NCI-H128 (cell line): Measurements from ENCODE around the gene CEBPA.
"Not testable (repeated sequence)": the region's sequence is repeated elsewhere in the genome, so short reads cannot be mapped to it uniquely, and the experiment has no call there.

Experiments
- DNase-seq: peaks from one replicate; lab custom pipeline; 2025; ENCODE audit not compliant: unreplicated experiment; lab: John Stamatoyannopoulos, UW

Gene CEBPA

DNA sequence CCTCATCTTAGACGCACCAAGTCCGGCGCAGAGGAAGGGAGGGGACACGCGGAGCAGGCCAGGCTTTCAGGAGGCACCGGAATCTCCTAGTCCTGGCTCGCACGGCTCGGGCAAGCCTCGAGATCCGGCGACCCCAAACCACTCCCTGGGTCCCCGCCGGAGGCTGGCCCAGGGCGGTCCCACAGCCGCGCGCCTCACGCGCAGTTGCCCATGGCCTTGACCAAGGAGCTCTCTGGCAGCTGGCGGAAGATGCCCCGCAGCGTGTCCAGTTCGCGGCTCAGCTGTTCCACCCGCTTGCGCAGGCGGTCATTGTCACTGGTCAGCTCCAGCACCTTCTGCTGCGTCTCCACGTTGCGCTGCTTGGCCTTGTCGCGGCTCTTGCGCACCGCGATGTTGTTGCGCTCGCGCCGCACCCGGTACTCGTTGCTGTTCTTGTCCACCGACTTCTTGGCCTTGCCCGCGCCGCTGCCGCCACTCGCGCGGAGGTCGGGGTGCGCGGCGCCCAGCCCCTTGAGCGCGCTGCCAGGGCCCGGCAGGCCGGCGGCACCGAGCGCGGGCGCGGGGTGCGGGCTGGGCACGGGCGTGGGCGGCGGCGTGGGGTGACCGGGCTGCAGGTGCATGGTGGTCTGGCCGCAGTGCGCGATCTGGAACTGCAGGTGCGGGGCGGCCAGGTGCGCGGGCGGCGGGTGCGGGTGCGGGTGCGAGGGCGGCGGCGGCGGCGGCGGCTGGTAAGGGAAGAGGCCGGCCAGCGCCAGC is 1.0 kb downstream of the CEBPA start:
- DNase-seq, result no peak

DNA sequence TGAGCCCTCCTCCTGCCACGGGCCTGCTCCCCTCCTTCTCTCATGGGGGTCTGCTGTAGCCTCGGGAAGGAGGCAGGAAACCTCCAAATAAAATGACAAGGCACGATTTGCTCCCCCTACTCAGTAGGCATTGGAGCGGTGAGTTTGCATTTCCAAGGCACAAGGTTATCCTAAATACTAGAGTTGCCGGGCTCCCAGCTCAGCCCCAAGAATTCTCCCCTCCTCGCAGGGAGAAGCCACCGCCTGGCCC is 1.5 kb downstream of the CEBPA start:
- DNase-seq, result no peak

DNA sequence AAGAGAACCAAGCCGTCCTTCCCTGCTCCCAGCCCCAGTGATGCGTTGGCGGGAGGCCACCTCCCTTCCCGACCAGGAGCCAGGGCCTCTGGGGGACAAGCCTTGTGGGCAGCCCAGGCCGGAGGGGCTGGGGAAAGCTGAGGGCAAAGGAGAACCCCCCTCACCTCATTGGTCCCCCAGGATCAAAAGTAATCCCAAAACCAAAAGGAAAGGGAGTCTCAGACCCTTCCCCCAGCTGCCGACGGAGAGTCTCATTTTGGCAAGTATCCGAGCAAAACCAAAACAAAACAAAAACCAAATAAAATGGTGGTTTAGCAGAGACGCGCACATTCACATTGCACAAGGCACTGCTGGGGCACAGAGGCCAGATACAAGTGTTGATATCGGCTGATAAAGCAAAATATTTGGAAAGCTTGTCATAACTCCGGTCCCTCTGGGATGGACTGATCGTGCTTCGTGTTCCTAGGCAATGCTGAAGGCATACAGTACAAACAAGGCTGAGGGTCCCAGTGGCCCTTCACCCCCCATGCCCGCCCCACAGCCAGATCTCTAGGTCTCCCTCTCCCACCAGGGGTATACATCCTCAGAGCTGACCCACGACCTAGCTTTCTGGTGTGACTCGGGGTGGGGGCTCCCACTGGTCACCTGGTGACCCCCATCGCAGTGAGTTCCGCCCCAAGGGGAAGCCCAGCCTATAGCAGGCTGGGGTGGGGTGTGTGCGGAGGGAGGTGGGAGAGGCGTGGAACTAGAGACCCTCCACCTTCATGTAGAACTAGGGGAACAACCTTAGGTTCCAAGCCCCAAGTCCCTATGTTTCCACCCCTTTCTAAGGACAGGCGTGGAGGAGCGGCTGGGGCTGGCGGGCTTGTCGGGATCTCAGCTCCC is 2.1 kb downstream of the CEBPA start:
- DNase-seq, result no peak

DNA sequence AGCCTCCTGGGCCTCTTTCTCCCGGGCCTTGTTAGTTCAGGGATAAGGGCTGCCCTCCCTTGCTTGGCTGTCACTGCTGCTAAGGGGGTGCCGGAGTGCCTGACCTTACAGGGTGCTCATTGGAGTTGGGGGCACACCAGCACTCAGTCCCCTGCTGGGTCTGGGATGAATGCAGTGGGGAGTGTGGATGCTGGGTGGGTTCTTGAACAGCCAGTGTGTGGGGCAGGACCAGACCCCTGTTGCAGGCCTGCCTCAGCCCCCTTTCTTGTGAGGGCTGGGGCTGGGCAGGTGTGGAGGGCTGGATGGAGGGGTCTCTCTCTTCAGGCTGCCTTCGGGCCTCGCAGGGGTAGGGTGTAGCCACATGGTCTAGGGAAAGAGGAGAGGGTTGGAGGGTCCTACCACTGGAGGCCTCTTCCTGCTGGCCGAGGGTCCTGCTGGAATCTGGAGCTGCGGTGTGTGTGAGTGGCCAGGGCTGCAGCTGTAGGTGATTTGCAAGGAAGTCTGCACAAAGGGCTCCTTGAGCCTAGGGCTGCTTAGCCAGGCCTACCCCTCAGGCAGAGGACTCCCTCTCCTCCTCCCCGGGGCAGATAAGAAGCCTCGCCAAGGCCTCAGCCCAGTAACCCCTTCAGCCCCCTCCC is 3.2 kb downstream of the CEBPA start:
- DNase-seq, result no peak

DNA sequence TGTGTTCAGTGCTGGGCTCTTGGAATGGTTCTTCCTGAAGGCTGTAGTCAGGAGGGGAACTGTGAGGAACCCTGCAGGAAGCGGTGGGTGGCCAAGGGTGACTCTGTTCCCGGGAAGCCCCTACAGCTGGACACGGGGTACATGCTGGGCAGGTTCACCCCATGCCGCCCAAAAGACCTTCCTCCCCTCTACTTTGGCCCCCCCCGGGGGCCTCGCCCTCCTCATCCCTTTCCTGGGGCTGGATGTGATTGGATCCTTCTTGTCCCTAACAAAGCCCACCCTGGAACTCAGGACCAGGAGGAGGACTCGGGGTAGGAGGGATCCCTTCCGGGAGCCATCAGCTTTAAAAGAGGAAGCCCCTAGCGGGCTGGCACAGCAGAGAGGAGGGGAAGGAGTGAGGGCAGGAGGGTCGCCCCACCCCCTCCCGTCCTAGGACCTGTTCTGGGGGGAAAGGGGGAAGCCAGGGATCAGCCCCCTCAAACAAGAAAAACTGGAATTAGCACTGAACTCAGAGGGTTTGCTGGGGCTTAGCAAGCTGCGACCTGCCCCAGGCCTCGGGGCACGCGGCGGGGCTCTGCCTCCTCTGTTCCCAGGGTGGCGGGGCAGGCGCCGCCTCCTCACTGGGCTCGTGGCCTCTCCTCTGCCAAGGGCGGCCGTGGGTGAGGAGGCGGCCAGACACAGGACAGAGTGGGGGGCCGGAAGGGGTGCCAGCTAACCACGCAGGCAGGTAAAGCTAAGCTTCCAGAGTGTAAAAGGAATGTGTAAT is 4.0 kb downstream of the CEBPA start:
- DNase-seq, result no peak

DNA sequence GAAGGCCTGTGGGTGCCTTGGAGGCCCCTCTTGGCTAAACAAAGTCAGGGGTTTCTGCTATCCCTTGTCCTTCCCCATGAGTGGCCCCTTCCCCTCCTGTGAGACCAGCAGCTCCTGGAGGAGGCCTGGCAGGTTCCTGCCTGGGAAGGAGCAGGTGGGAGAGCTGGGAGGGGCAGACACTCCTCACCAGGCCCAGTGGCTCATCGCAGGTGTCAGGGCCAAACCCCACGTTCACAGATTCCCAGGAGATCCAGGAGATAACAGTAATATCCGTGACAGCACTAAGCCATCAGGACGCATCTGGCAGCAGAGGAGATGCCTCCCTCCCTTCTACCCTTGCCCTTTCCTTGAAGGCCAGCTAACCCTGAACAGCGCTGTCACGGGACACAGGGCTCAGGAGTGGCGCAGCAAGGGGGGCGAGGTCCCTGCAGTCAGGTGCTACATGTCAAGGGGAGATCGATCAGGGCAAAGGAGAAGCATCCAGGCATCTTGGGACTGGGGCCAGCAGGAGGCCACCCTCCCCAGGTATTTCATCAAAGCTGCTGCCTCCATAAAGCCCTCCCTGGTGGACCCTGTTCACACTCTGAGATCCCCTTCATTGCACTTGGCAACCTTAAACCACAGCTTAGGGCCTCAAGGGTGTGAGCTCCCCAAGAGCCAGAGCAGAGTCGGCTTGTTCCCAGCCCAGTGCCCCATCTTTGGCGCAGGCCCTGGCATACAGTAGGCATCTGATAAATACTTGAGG is 4.8 kb downstream of the CEBPA start:
- no peak for DNase-seq

DNA sequence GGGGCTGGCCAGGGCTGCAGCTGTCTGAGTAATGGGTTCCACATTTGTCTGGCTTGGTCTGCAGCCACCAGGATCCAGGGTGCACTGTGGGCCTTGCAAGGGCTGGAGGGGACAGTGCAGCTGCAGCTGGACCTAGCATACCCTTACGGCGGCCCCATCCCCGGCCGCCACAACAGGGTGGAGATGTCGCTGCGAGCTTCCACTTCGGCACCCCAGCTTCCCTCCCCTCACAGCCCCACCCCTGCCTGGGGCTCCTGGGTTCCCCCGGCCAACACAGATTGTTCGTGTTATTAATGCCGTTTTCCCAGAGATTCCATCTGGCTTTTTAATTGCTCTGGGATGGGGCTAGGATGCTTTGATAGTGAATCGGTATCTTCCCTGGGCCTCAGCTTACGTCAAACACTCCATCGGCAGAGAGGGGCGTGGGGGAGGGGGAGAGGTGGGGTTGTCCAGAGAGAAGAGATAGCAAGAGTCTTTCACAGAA is 5.8 kb downstream of the CEBPA start:
- no peak for DNase-seq

DNA sequence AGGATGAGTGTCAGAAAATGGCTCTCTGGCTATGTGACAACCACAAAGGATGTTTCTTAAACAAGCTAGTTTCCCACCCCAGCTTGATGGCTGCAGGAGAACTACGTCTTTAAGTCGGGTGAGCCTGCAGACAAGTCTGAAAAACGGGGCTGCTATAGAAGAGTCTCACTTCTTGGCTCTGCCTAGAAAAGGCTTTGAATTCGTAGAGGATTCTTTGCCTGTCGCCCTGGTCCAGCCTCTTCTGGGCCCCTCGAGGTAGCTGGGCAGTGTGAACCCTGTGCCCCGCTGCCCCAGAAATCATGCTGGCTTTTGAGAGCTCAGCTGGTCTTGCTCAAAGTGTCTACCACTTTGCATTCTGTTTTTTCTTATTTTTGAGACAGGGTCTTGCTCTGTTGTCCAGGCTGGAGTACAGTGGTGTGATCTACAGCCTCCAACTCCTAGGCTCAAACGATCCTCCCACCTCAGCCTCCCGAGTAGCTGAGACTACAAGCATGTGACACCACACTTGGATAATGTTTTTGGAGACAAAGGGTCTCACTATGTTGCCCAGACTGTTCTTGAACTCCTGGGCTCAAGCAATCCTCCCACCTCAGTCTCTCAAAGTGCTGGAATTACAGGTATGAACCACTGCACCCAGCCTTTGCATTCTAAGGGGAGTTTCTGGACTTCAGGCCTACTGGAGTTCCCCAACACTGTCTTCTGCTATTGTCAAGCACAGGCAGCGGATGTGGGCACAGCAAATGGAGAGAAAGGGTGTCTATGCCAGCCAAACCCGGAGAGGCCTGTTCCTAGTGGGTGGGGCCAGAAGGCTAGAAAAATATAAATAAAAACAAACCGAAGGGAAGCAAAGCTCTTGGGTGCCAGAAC is 6.5 kb downstream of the CEBPA start:
- no peak for DNase-seq

DNA sequence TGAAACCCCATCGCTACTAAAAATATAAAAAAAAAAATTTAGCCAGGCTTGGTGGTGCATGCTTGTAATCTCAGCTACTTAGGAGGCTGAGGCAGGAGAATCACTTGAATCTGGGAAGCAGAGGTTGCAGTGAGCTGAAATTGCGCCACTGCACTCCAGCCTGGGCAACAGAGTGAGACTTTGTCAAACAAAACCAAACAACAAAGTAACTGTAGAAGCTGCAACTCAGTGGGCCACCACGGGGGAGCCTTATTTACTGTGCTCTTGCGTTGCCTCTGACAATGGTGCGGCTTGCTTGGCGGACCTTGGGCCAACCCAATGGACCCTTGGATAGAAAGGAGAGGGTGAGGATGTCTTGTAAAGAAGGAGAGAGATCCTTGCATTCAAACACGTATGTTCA is 7.3 kb downstream of the CEBPA start:
- not testable (repeated sequence) for DNase-seq

DNA sequence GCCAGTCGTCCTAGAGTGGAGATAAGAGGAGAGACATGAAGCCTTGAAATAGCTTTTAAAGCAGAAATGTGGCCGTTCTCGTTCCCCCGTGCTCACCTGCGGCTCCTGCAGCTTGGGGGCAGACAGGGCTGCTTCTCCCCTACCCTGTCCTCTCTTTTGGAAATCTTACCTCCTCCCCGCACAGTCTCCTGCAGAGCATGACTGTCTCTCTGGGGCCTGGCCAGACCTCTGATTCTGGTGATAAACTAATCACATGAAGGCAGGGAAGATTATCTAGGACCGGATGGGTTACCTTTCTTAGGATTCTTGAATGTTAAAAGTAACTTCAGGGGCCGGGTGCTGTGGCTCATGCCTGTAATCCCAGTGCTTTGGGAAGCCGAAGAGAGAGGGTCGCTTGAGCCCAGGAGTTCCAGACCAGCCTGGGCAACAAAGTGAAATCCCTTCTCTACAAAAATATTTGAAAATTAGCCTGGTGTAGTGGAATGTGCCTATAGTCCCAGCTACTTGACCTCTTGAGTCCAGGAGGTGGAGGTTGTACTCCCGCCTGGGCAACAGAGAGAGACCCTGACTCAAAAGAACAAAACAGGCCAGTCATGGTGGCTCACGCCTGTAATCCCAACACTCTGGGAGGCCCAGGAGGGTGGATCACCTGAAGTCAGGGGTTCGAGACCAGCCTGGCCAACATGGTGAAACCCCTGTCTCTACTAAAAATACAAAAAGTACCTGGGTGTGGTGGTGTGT is 8.1 kb downstream of the CEBPA start:
- DNase-seq, result no peak

DNA sequence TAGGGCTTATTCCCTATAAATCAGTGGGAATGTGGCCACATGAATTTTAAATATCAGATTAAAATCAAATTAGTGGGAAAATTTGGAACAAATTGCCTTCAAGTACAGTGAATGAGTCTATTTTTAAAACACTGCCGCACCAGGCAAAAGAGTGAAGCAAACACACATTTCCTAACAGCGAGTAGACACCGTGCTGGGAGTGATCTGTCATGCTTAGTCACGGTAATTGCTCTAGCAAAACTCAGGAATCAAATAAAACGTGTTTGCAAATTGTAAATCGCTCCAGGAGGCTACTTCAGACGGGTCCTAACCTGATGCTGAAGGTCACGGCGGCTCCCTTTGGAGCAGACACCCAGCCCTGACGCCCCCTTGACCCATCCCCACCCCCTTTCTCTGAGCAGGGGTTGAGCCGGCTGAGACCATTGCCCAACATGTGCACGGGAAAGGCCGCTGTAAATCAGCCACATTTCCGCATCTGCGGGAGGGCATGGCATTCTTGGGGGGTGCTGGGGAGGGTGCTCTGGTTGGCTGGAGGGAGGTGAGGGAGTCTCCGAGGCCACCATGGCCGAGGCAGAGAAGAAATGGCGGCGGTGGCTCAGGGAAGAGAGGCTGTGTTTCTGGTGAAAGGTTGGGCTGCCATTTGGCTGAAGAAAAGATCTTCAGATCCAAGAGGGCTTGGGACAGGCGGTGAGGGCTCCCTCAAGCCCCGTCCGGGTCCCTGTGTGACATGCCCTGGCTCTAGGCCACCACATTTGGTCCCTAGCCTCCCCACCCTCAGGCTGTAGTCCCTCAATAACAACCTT is 8.9 kb downstream of the CEBPA start:
- DNase-seq, result no peak

DNA sequence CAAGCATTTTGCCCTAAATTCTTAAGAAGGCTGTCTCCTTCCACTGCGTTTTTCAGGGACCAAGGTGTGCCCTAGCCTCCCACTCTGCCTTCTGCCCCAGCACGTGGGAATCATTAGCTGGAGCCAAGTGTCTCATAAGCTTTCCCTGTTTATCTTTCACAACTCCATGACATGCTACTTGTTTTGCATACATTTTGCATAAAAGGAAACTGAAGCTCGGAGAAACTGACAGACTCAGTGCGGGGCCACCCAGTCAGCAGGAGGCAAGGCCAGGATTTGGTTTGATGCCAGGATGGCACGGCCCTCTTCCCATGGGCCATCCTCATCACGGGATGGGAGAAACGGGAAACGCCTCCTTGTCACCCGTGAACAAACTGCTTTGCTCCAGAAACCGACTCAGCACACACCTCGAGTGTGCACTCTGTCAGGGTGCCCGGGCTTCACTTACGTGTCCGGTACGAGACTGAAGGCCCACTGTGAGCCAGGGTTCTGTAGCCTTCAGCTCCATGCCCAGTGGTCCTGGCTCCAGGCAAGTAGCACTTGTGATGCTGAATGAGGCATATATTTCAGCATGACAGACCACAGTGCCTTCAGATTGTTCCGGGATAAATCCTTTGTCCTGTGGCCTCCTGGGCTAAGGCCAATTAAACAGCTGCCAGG is 9.6 kb downstream of the CEBPA start:
- no peak for DNase-seq

DNA sequence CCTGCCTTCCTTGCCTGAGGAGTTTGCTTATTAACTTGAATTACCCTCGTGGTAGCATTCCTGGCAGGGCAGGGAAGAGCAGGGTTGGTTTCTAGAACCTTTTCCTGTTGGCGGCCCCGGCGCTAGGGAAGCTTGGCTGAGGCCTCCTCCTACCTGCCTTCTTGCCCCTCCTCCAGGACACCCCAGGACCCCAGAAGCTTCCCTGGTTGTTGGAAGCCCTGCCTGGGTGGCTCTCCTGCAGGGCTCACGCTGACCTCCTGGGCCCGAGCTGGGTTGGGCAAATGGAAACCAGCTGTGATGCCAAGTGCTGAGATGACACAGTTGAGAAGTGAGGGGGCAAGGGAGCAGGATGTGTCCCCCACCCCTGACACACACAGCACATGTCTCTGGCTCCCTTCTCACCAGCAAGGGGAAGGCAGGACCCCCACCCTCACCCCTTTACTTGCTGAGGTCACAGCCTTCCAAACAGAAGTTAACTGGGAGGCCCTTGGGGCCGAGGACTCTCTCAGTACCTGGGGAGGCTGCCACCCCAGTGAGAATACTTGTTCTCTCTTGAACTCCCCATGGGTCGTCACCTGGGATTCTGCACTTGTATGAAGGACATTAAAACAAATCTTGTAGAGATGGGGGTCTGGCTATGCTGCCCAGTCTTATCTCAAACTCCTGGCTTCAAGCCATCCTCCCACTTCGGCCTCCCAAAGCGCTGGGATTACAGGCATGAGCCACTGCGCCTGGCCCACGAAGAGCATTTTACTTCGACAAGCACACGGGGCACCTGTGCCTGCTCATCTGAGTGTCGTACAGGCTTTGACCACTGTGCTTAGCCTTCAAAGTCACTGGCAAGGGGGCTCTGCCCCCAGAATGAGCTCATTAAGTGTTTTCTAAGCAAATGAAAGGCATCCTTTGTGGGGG is 10.5 kb downstream of the CEBPA start:
- no peak for DNase-seq

DNA sequence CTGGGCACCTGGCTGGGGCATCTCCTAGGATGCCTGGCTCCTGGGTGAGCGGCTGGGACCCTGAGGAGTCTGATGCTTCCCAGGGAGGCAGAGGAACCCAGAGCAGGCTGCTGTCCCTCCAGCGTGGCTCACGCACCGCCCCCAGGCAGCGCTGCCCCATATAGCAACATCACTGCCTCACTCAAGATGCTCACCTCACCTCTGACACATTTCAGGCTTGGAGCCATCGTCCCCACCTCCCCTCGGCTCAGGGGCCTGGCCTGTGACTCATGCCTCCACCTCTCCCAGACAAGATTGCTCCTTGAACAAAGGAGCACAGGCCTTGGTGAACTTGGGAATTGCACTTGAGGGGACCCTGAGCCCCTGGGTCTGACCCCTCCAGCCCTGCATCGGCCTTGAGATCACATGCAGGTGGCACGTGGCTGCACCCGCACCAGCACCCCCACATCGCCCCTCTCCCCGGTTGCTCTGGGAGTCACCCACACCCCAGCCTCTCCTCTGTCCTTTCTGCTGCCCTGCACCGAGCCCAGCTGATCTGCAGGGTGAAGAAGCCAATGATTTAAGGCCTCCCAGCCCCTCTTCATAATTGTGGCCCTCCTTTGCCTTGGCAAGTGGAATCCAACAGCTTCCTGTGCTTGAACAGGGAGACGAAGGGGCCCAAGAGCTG is 11.2 kb downstream of the CEBPA start:
- DNase-seq, result no peak

DNA sequence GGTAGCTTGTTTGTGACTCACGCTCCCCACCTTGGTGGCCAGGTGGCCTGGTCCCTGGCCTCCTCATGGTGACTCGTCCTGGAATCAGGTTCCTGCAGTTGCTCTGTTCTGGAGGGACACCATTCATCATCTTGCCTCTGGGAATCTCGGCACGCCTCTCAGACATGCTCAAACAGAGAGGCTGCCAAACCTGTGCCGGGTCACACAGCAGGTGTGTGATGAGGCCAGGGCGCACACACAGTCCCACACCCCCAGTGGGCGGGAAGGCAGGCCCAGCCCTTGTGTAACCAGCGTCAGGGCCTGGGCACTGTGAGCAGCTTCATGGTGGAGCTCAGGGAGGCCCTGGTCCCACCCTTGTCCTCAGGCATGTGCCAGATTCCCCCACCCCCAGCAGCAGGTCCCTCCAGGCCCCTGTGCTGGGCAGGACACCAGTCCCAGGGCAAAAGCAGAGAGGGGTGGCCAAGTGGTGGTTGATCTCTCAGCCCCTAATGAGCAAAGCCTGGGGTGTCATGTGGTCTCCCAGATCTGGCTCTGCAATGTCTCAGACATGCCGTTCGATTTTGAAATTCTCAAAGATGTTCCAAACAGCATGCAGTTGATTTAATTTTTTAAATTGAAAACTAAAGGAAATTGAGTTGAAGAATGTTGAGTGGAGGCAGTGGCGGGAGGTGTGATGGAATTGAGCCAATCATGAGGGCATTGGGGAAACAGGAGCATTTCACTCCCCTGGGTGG is 12.1 kb downstream of the CEBPA start:
- no peak for DNase-seq
